ENCODE measurements around the gene KCTD3. TPM values are rescaled to one million over a fixed set of nuclear protein-coding genes. Genes with fewer than 3 reads are reported as not detected.
A peak's percentile ranks its signal among the peaks of the same experiment; 100 is the strongest.

The KCTD3 gene
- total RNA-seq, 1 donor from 2014 or later, result 4.7 TPM

DNA sequence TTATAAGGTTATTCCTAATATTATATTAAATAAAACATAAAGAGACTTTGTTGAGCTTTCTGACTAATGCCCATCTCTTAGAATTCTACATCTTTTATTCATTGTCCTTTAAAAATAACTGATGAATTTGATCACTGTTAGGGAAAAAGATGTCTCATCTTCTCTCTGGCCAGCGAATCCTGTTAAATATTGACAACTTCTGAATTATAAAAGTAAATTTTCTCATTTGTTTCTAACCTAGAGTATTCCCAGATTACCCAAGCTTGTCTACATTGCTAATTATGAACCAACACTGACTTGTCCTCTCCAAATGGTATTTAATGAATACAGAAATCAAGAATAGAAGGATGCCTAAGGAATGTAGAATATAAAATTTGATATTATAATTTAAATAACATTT lies 24.8 kb upstream of the KCTD3 start:
- Mint-ChIP-seq H3K4me3 (no peak overlapping the region), H3K4me1 (ENCODE audit: low read depth) (peaks cover 11% of the 10 kb centered on the region), H3K27ac (no peak overlapping the region), H3K9me3 (peaks cover 11% of the 10 kb centered on the region), H3K27me3 (ENCODE audit: insufficient read depth) (peaks cover 3% of the 10 kb centered on the region), H3K36me3 (ENCODE audit: low read depth) (no peaks in the 10 kb centered on the region)
- no peak for DNase-seq (ENCODE audit: low spot score)
- intact Hi-C loops (cut with micrococcal nuclease), result no loop called here

- no peak for DNase-seq (ENCODE audit: low spot score)
- Mint-ChIP-seq H3K4me1 (ENCODE audit: low read depth) (peaks cover 11% of the 10 kb centered on the region), H3K27ac (no peak overlapping the region), H3K36me3 (ENCODE audit: low read depth) (no peaks in the 10 kb centered on the region), H3K27me3 (ENCODE audit: insufficient read depth) (peaks cover 3% of the 10 kb centered on the region), H3K4me3 (no peak overlapping the region), H3K9me3 (peaks cover 11% of the 10 kb centered on the region)
- intact Hi-C loops (cut with micrococcal nuclease), result no loop called here
Observed at GRCh38 chr1:215543191-215543606, 23.9 kb upstream of the KCTD3 start.

DNA sequence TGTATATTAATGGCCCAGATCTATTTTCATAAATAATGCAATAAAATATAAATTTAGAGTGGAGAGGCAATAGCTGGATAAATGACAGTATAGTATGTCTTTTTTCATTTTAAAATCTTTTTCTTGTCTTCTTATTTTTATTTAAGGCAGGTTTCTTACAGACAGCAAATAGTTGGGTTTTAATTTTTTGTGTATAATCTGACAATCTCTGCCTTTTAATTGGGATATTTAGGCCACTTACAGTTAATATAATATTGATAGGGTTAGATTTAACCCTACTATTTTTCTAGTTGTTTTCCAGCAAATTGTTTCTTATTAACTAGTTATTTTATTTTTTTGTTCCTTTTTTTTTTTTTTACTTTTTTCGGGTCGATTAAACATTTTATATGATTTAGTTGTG lies 23.3 kb upstream of the KCTD3 start:
- Mint-ChIP-seq H3K4me3 (no peak overlapping the region), H3K36me3 (ENCODE audit: low read depth) (no peaks in the 10 kb centered on the region), H3K4me1 (ENCODE audit: low read depth) (peaks cover 11% of the 10 kb centered on the region), H3K27ac (no peak overlapping the region), H3K9me3 (peaks cover 11% of the 10 kb centered on the region), H3K27me3 (ENCODE audit: insufficient read depth) (peaks cover 3% of the 10 kb centered on the region)
- no peak for DNase-seq (ENCODE audit: low spot score)
- intact Hi-C loops (cut with micrococcal nuclease), result no loop called here

DNA sequence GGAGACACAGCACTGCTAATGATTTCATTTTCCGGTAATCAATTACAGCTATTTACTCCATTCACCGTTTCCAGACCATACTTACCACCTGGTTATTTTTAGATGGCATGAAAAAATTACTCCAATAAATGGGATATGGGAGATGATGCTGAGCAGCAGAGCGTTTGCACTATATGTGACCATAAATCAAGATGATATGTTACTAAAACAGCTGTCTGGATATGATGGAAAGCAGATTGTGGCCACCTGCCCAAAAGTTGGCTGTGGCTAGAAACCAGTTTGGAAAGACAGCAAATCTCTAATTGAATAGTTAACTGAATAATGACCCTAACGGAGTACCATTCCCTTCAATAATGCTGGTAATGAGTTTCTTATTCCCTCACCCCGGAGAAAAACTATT lies 22.5 kb upstream of the KCTD3 start:
- Mint-ChIP-seq H3K9me3 (peaks cover 11% of the 10 kb centered on the region), H3K36me3 (ENCODE audit: low read depth) (no peaks in the 10 kb centered on the region), H3K4me3 (no peak overlapping the region), H3K4me1 (ENCODE audit: low read depth) (peaks cover 11% of the 10 kb centered on the region), H3K27ac (no peak overlapping the region), H3K27me3 (ENCODE audit: insufficient read depth) (peaks cover 3% of the 10 kb centered on the region)
- no peak for DNase-seq (ENCODE audit: low spot score)
- intact Hi-C loops (cut with micrococcal nuclease), result no loop called here

DNA sequence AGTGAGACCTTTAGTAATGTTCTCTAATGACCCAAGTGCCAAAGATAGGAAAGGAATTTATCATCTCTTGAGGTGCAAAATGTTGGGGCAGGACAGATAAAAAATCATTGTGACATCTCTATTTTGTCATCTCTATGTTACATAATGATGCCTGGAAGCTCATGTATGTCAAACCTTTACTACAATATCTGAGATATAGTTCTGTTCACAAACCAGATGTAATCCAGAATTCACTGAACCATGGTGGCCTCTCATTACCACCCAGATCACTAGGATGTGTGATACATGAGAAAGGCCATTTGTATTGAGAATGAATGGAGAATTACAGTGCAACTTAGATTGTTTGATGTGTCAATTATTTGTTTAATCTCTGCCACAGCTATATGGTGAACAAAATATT lies 22.0 kb upstream of the KCTD3 start:
- H3K4me3 Mint-ChIP-seq, result no peak overlapping the region
- no peaks in the 10 kb centered on the region for H3K36me3 Mint-ChIP-seq (ENCODE audit: low read depth)
- H3K27ac Mint-ChIP-seq, result no peak overlapping the region
- H3K4me1 Mint-ChIP-seq (ENCODE audit: low read depth), result peaks cover 11% of the 10 kb centered on the region
- peaks cover 3% of the 10 kb centered on the region for H3K27me3 Mint-ChIP-seq (ENCODE audit: insufficient read depth)
- intact Hi-C loops (cut with micrococcal nuclease), result no loop called here
- DNase-seq (ENCODE audit: low spot score), result no peak
- H3K9me3 Mint-ChIP-seq, result peaks cover 11% of the 10 kb centered on the region

DNA sequence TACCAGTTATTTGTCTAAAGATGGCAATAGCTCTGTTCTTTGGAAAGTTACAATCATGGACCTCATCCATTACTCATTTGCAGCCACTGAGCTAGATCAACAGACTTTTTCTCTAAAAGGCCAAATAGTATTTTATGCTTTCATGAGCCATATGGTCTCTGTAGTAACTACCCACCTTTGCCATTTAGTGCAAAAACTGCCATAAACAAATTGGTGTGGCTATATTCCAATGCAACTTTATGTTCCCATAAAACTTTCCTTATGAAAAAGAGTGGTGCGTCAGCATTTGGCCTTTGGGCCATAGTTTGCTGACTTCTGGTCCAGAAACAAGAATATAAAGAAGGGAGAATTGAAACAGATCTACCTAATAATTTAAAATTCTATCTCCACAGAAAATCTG lies 20.1 kb upstream of the KCTD3 start:
- H3K27ac Mint-ChIP-seq, result no peak overlapping the region
- H3K27me3 Mint-ChIP-seq (ENCODE audit: insufficient read depth), result no peaks in the 10 kb centered on the region
- H3K4me3 Mint-ChIP-seq, result no peak overlapping the region
- peaks cover 11% of the 10 kb centered on the region for H3K9me3 Mint-ChIP-seq
- intact Hi-C loops (cut with micrococcal nuclease), result no loop called here
- DNase-seq (ENCODE audit: low spot score), result no peak
- peaks cover 11% of the 10 kb centered on the region for H3K4me1 Mint-ChIP-seq (ENCODE audit: low read depth)
- no peaks in the 10 kb centered on the region for H3K36me3 Mint-ChIP-seq (ENCODE audit: low read depth)

DNA sequence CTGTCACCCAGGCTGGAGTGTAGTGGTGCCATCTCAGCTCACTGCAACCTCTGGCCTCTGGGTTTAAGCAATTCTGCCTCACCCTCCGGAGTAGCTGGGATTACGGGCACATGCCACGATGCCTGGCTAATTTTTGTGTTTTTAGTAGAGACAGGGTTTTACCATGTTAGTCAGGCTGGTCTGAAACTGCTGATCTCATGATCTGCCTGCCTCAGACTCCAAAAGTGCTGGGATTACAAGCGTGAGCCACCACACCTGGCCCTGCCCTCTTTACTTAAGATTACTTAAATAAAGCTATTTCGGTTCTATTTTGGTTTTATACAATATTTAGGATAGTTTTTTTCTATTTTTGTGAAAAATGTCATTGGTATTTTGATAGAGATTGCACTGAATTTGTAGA lies 15.3 kb upstream of the KCTD3 start:
- intact Hi-C loops (cut with micrococcal nuclease), result no loop called here
- Mint-ChIP-seq H3K4me1 (ENCODE audit: low read depth) (no peaks in the 10 kb centered on the region), H3K27me3 (ENCODE audit: insufficient read depth) (peaks cover 6% of the 10 kb centered on the region), H3K4me3 (no peak overlapping the region), H3K36me3 (ENCODE audit: low read depth) (no peaks in the 10 kb centered on the region), H3K27ac (no peak overlapping the region), H3K9me3 (peaks cover 13% of the 10 kb centered on the region)
- no peak for DNase-seq (ENCODE audit: low spot score)

GRCh38 chr1:215554865-215555264 lies 12.2 kb upstream of the KCTD3 start:
- DNase-seq (ENCODE audit: low spot score), result no peak
- no peak overlapping the region for H3K4me3 Mint-ChIP-seq
- H3K27ac Mint-ChIP-seq, result no peak overlapping the region
- peaks cover 13% of the 10 kb centered on the region for H3K9me3 Mint-ChIP-seq
- no peaks in the 10 kb centered on the region for H3K36me3 Mint-ChIP-seq (ENCODE audit: low read depth)
- H3K27me3 Mint-ChIP-seq (ENCODE audit: insufficient read depth), result peaks cover 6% of the 10 kb centered on the region
- intact Hi-C loops (cut with micrococcal nuclease), result no loop called here
- no peaks in the 10 kb centered on the region for H3K4me1 Mint-ChIP-seq (ENCODE audit: low read depth)

- DNase-seq (ENCODE audit: low spot score), result no peak
- H3K4me3 Mint-ChIP-seq, result no peak overlapping the region
- H3K27ac Mint-ChIP-seq, result no peak overlapping the region
- peaks cover 6% of the 10 kb centered on the region for H3K27me3 Mint-ChIP-seq (ENCODE audit: insufficient read depth)
- intact Hi-C loops (cut with micrococcal nuclease), result no loop called here
- no peaks in the 10 kb centered on the region for H3K4me1 Mint-ChIP-seq (ENCODE audit: low read depth)
- H3K9me3 Mint-ChIP-seq, result peaks cover 13% of the 10 kb centered on the region
- no peaks in the 10 kb centered on the region for H3K36me3 Mint-ChIP-seq (ENCODE audit: low read depth)
Observed at GRCh38 chr1:215555531-215555930, 11.6 kb upstream of the KCTD3 start.

- Mint-ChIP-seq H3K27ac (no peak overlapping the region), H3K4me1 (ENCODE audit: low read depth) (no peaks in the 10 kb centered on the region), H3K9me3 (peaks cover 13% of the 10 kb centered on the region), H3K4me3 (no peak overlapping the region), H3K27me3 (ENCODE audit: insufficient read depth) (peaks cover 9% of the 10 kb centered on the region), H3K36me3 (ENCODE audit: low read depth) (no peaks in the 10 kb centered on the region)
- no peak for DNase-seq (ENCODE audit: low spot score)
- intact Hi-C loops (cut with micrococcal nuclease), result no loop called here
Observed at GRCh38 chr1:215556996-215557395, 10.1 kb upstream of the KCTD3 start.

DNA sequence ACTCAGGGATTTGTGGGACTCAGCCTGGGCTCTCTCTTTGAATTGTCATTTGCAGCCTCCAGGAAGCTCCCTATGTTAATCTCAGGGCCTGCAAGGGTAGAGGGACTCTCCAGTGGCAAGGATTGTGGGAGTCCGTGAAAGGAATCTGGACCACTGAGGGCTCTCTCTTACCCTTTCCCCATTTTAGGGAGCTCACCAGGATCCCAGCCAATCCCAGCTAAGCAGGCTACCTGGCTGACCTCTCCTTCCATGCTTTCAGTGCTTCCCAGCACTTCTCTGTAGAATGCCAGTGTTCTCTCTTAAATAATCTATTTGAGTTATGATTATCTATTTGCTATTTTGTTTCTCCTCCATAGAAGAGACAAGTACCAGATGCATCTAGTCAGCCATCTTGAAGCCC lies 9.6 kb upstream of the KCTD3 start:
- no peaks in the 10 kb centered on the region for H3K36me3 Mint-ChIP-seq (ENCODE audit: low read depth)

GRCh38 chr1:215557992-215558626 lies 9.0 kb upstream of the KCTD3 start:
- Mint-ChIP-seq H3K9me3 (peaks cover 13% of the 10 kb centered on the region), H3K4me3 (no peak overlapping the region), H3K36me3 (ENCODE audit: low read depth) (no peaks in the 10 kb centered on the region), H3K27me3 (ENCODE audit: insufficient read depth) (peaks cover 9% of the 10 kb centered on the region), H3K4me1 (ENCODE audit: low read depth) (no peaks in the 10 kb centered on the region), H3K27ac (no peak overlapping the region)
- intact Hi-C loops (cut with micrococcal nuclease), result no loop called here
- DNase-seq (ENCODE audit: low spot score), result no peak

More for the DNA sequence above, 9.6 kb upstream of the KCTD3 start:
- no peak for DNase-seq (ENCODE audit: low spot score)
- intact Hi-C loops (cut with micrococcal nuclease), result no loop called here
- no peak overlapping the region for H3K27ac Mint-ChIP-seq
- H3K4me3 Mint-ChIP-seq, result no peak overlapping the region
- H3K27me3 Mint-ChIP-seq (ENCODE audit: insufficient read depth), result peaks cover 9% of the 10 kb centered on the region
- peaks cover 13% of the 10 kb centered on the region for H3K9me3 Mint-ChIP-seq
- H3K4me1 Mint-ChIP-seq (ENCODE audit: low read depth), result no peaks in the 10 kb centered on the region

GRCh38 chr1:215567491-215568298 lies 591 bp downstream of the KCTD3 start:
- intact Hi-C loops (cut with micrococcal nuclease), result no loop called here
- peaks cover 34% of the 10 kb centered on the region for H3K4me1 Mint-ChIP-seq (ENCODE audit: low read depth)
- peaks cover 11% of the 10 kb centered on the region for H3K27me3 Mint-ChIP-seq (ENCODE audit: insufficient read depth)
- peak overlapping the region; percentile 92 for H3K4me3 Mint-ChIP-seq
- H3K27ac Mint-ChIP-seq, result peak overlapping the region; percentile 74
- H3K36me3 Mint-ChIP-seq (ENCODE audit: low read depth), result no peaks in the 10 kb centered on the region
- H3K9me3 Mint-ChIP-seq, result no peaks in the 10 kb centered on the region
- DNase-seq (ENCODE audit: low spot score), result peak; percentile 12

All from activated T-helper 1 cell treated with anti-CD3 and anti-CD28 coated beads, Interleukin-12 subunit alpha, Interleukin-12 subunit beta, Interleukin-2, Interleukin-4 antibody, amounts not matched to agents 30 ng/mL and 10 ng/mL and 1 ng/mL, durations not matched to agents 14 hours and 24 hours and 36 hours (primary cell).